GM12878 (cell line): ENCODE results near the gene IGF2BP1. TPM values are rescaled to one million over a fixed set of nuclear protein-coding genes. Genes with fewer than 3 reads are reported as not detected.

Experiments
- ATAC-seq: fragments of 200-7000 bp; cut with Tn5 transposase; 3 replicates; pipeline ENCODE4 v1.9.1; 2020; ENCODE audit warnings: mild to moderate bottlenecking, moderate library complexity
- BruUV-seq: library from RNA; stranded (reverse); fragments of 400-500 nt; replicated peaks from 2 replicates; lab custom pipeline; 2021; lab: Mats Ljungman, UMichigan
- CTCF ChIA-PET: fragments of 300-600 bp; sonication (Branson Sonifier 250); formaldehyde crosslinking; extraction: SDS; loops from one replicate; lab custom pipeline; 2021; ENCODE audit warnings: inconsistent platforms; lab: Yijun Ruan, JAX
- POLR2A ChIA-PET: fragments of 350-600 bp; formaldehyde crosslinking; extraction: SDS; loops from one replicate; lab custom pipeline; 2021; ENCODE audit warnings: inconsistent platforms; lab: Charles Lee
- RAD21 ChIA-PET: fragments of 300-600 bp; sonication (Branson Sonifier 250); formaldehyde crosslinking; loops from one replicate; lab custom pipeline; 2023; ENCODE audit warnings: antibody characterized with exemption; ENCODE audit not compliant: unreplicated experiment; lab: Charles Lee
- SMC1A ChIA-PET: fragments of 300-600 bp; sonication (Branson Sonifier 250); formaldehyde crosslinking; loops from one replicate; lab custom pipeline; 2023; ENCODE audit not compliant: unreplicated experiment, uncharacterized antibody; lab: Charles Lee
- DNase-seq: peaks from one replicate; pipeline ENCODE4 v3.0.0-alpha.2; 2011; ENCODE audit warnings: low read depth, low spot score
- FAIRE-seq: peaks from 3 replicates; lab custom pipeline; 2011; peaks lifted over from hg19 to GRCh38; lab: Jason Lieb, UNC
- H2AFZ ChIP-seq: 2 replicates; pipeline ENCODE4 v1.6.0; 2011; ENCODE audit warnings: low read depth, low read length, control low read depth; ENCODE audit not compliant: control insufficient read depth
- H3K27ac ChIP-seq: 2 replicates; pipeline ENCODE4 v1.5.1; 2011; ENCODE audit warnings: control low read depth; ENCODE audit not compliant: control insufficient read depth, insufficient read depth
- H3K27me3 ChIP-seq, 2 experiments: replicated peaks in 1 of 2; 2 replicates each; pipeline versions ENCODE4 v1.6.0 to v1.6.1; 2011; ENCODE audit warnings: low read length in 1 of 2; ENCODE audit not compliant: control insufficient read depth in 2 of 2, insufficient read depth in 2 of 2
- H3K36me3 ChIP-seq, 2 experiments: 2 replicates each; pipeline ENCODE4 v1.5.1; 2011; ENCODE audit warnings: low read length in 1 of 2; ENCODE audit not compliant: control insufficient read depth in 2 of 2, insufficient read depth in 2 of 2
- H3K4me1 ChIP-seq: 2 replicates; pipeline ENCODE4 v1.6.1; 2011; ENCODE audit warnings: mild to moderate bottlenecking, low read length, moderate library complexity, mixed read lengths; ENCODE audit not compliant: control insufficient read depth, insufficient read depth
- H3K4me2 ChIP-seq: 2 replicates; pipeline ENCODE4 v1.6.0; 2011; ENCODE audit warnings: control low read depth; ENCODE audit not compliant: control insufficient read depth, insufficient read depth
- H3K4me3 ChIP-seq: fragments of 200-600 bp; sonication (generic); 2 replicates; pipeline ENCODE4 v1.5.1; 2016
- H3K79me2 ChIP-seq: 2 replicates; pipeline ENCODE4 v1.6.0; 2011; ENCODE audit warnings: low read length; ENCODE audit not compliant: control insufficient read depth, insufficient read depth
- H3K9ac ChIP-seq: 2 replicates; pipeline ENCODE4 v1.8.0; 2011; ENCODE audit warnings: low read length, control low read depth, mixed read lengths; ENCODE audit not compliant: control insufficient read depth, insufficient read depth
- H3K9me3 ChIP-seq: replicated peaks from 3 replicates; pipeline ENCODE4 v1.5.1; 2011; ENCODE audit warnings: mild to moderate bottlenecking, low read length; ENCODE audit not compliant: control insufficient read depth, insufficient read depth
- H4K20me1 ChIP-seq: 2 replicates; pipeline ENCODE4 v1.6.0; 2011; ENCODE audit not compliant: control insufficient read depth, insufficient read depth
- ATF7 ChIP-seq: fragments of 450-650 bp; IDR thresholded peaks from 2 replicates; pipeline ENCODE4 v1.6.1; 2016; ENCODE audit warnings: low read depth, mild to moderate bottlenecking
- CHD1 ChIP-seq: IDR thresholded peaks from 2 replicates; pipeline ENCODE4 v1.6.1; 2012; ENCODE audit warnings: low read depth, low read length, improper control_type of control experiment
- HDGF ChIP-seq: fragments of 450-650 bp; IDR thresholded peaks from 2 replicates; pipeline ENCODE4 v1.6.1; 2016; ENCODE audit warnings: antibody characterized with exemption
- NKRF ChIP-seq: fragments of 450-650 bp; conservative IDR thresholded peaks from 2 replicates; pipeline ENCODE4 v1.6.1; 2017; ENCODE audit warnings: mild to moderate bottlenecking, moderate library complexity
- POLR2AphosphoS5 ChIP-seq: IDR thresholded peaks from 2 replicates; pipeline ENCODE4 v1.6.1; 2011; ENCODE audit warnings: mild to moderate bottlenecking, low read length, inconsistent platforms
- RAD21 ChIP-seq: IDR thresholded peaks from 2 replicates; pipeline ENCODE4 v1.6.1; 2011; ENCODE audit warnings: mild to moderate bottlenecking, low read depth, low read length, moderate library complexity; ENCODE audit not compliant: insufficient read depth
- RAD51 ChIP-seq: fragments of 450-650 bp; IDR thresholded peaks from 2 replicates; pipeline ENCODE4 v1.6.1; 2016; ENCODE audit warnings: moderate library complexity, mild to moderate bottlenecking, inconsistent platforms
- RB1 ChIP-seq: fragments of 450-650 bp; formaldehyde crosslinking; IDR thresholded peaks from 2 replicates; pipeline ENCODE4 v1.6.1; 2017; ENCODE audit warnings: mild to moderate bottlenecking, borderline replicate concordance
- RELB ChIP-seq: fragments of 450-650 bp; IDR thresholded peaks from 2 replicates; pipeline ENCODE4 v1.6.1; 2017; ENCODE audit warnings: low read depth, mild to moderate bottlenecking, moderate library complexity
- SP1 ChIP-seq: IDR thresholded peaks from one replicate; pipeline ENCODE4 v1.6.1; 2011; ENCODE audit warnings: low read depth, low read length
- in situ Hi-C: fragments of 300-500 bp; cut with MboI; formaldehyde crosslinking; loops from 9 replicates; pipeline ENCODE4 v1.14.3; 2018; ENCODE audit warnings: mixed read lengths
- intact Hi-C: fragments of 100-400 bp; cut with micrococcal nuclease; formaldehyde crosslinking; loops from one replicate; pipeline ENCODE4 v1.14.2; 2022; ENCODE audit not compliant: unreplicated experiment
- polyA plus RNA-seq, 11 experiments: library from polyadenylated mRNA; depleted of rRNA in 4 of 11; unstranded in 6 of 11; stranded (reverse) in 5 of 11; fragments of >200 nt; fragmentation: Nextera tagmentation in 4 of 11; fragmentation: Illumina TruSeq in 1 of 11; extraction: Ambion mirVana in 4 of 11; extraction: Trizol in 1 of 11; gene quantifications; 1 replicate in 1 of 11; 2 replicates in 10 of 11; pipeline versions ENCODE4 v1.2.1 to v1.2.3, GENCODE V29; 2011 to 2016; ENCODE audit warnings: inconsistent platforms in 2 of 11, missing spikeins in 2 of 11, low read depth in 1 of 11
- total RNA-seq, 4 experiments: library from RNA; depleted of rRNA in 3 of 4; stranded (reverse); fragments of >200 nt in 3 of 4; fragmentation: Illumina TruSeq in 1 of 4; extraction: Trizol in 1 of 4; gene quantifications; 2 replicates each; pipeline versions ENCODE4 v1.2.1 to v1.2.3, GENCODE V29; 2013 to 2021
- TF ChIP-seq, protein P1 (sequence below): fragments of 450-650 bp; IDR thresholded peaks from 2 replicates; pipeline ENCODE4 v1.6.1; 2018; ENCODE audit warnings: borderline replicate concordance, mild to moderate bottlenecking; ENCODE audit not compliant: partially characterized antibody

The IGF2BP1 gene
- total and polyA plus RNA-seq, 10 of the 15 experiments (the other 5 are each of a cell fraction or from before 2014, with no cell fraction given) = 0.04 to 2.4 (median 0.13) TPM; not detected in 1

- TF ChIP-seq, protein P1, sequence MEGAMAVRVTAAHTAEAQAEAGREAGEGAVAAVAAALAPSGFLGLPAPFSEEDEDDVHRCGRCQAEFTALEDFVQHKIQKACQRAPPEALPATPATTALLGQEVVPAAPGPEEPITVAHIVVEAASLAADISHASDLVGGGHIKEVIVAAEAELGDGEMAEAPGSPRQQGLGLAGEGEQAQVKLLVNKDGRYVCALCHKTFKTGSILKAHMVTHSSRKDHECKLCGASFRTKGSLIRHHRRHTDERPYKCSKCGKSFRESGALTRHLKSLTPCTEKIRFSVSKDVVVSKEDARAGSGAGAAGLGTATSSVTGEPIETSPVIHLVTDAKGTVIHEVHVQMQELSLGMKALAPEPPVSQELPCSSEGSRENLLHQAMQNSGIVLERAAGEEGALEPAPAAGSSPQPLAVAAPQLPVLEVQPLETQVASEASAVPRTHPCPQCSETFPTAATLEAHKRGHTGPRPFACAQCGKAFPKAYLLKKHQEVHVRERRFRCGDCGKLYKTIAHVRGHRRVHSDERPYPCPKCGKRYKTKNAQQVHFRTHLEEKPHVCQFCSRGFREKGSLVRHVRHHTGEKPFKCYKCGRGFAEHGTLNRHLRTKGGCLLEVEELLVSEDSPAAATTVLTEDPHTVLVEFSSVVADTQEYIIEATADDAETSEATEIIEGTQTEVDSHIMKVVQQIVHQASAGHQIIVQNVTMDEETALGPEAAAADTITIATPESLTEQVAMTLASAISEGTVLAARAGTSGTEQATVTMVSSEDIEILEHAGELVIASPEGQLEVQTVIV = no peak
- TF ChIP-seq RB1 = no peak
Measured at GRCh38 chr17:49002331-49002730, 5.1 kb downstream of the IGF2BP1 start (continued).

GRCh38 chr17:49002766-49003165 lies 5.6 kb downstream of the IGF2BP1 start:
- no peak for DNase-seq
- Histone ChIP-seq H3K9me3 (no peaks in the 10 kb centered on the region), H4K20me1 (no peaks in the 10 kb centered on the region; the same call in 1 of the 2 replicates), H3K27me3 (peaks cover 13 to 19% of the 10 kb centered on the region in 2 experiments), H3K4me3 (no peak overlapping the region), H3K79me2 (no peaks in the 10 kb centered on the region), H3K4me1 (0 out of 2 replicates have a peak, but pooled peaks cover under 1% of the 10 kb centered on the region), H2AFZ (no peak overlapping the region), H3K4me2 (no peak overlapping the region), H3K27ac (no peak overlapping the region), H3K9ac (no peak overlapping the region), H3K36me3 (no peaks in the 10 kb centered on the region)
- no TSS peak for BruUV-seq
- CTCF ChIA-PET = interaction anchor here (0.7 kb wide), 1 partner anchor 25 kb away, joined by 3 read pairs; no protein-coding TSS in a partner anchor
- intact Hi-C loops (no loop called here), in situ Hi-C loops (no loop called here)
- POLR2A ChIA-PET = no interaction called here
- FAIRE-seq = no peak
- SMC1A ChIA-PET = no interaction called here
- RAD21 ChIA-PET = interaction anchor here (1.9 kb wide), 1 partner anchor 110 kb away, joined by 4 read pairs; the partner anchor contains the start of gene ATP5MC1
- TF ChIP-seq RAD51 = no peak
- TF ChIP-seq RELB = no peak
- TF ChIP-seq ATF7 = no peak
- TF ChIP-seq HDGF = no peak
- TF ChIP-seq NKRF = no peak
- TF ChIP-seq RAD21 = no peak
- TF ChIP-seq POLR2AphosphoS5 = no peak
- no peak for TF ChIP-seq SP1
- no peak for TF ChIP-seq CHD1
- ATAC-seq = no peak
